Gastroesophageal sphincter (tissue), 4 donors: ENCODE data around the gene CFAP92. TPM values are rescaled to one million over a fixed set of nuclear protein-coding genes. Genes with fewer than 3 reads are reported as not detected.

ENCODE experiments used
- ATAC-seq: fragments of 150-250 bp; one replicate; pipeline ENCODE4 v1.9.1; 2016; ENCODE audit warnings: mild to moderate bottlenecking, moderate library complexity
- H3K27ac ChIP-seq, 4 donors: fragments of 200-600 bp; sonication (generic) in 3 of 4; 1 replicate in 3 of 4; 2 replicates in 1 of 4; pipeline ENCODE4 v1.5.1; 2016 to 2019
- H3K27me3 ChIP-seq: fragments of 200-600 bp; sonication (generic); one replicate; pipeline ENCODE4 v1.5.1; 2019
- H3K36me3 ChIP-seq, 2 donors: fragments of 200-600 bp; sonication (generic); one replicate each; pipeline ENCODE4 v1.5.1; 2019; ENCODE audit warnings: control low read depth in 1 of 2
- H3K4me1 ChIP-seq, 3 donors: fragments of 200-600 bp; sonication (generic); 1 replicate in 2 of 3; 2 replicates in 1 of 3; pipeline ENCODE4 v1.5.1; 2016 to 2019; ENCODE audit warnings: control low read depth in 2 of 3
- H3K4me3 ChIP-seq, 2 donors: fragments of 200-600 bp; sonication (generic); one replicate each; pipeline ENCODE4 v1.5.1; 2019; ENCODE audit warnings: mild to moderate bottlenecking in 1 of 2, moderate library complexity in 1 of 2
- H3K9me3 ChIP-seq, 3 donors: fragments of 200-600 bp; sonication (generic); one replicate each; pipeline ENCODE4 v1.5.1; 2017 to 2019; ENCODE audit warnings: control low read depth in 2 of 3
- CTCF ChIP-seq, 4 experiments: fragments of 200-600 bp in 2 of 4; fragments of 450-650 bp in 2 of 4; sonication (generic) in 1 of 4; IDR thresholded peaks; one replicate each; pipeline ENCODE4 v1.5.1; 2017 to 2019; ENCODE audit warnings: antibody characterized with exemption in 4 of 4, mild to moderate bottlenecking in 2 of 4, moderate library complexity in 2 of 4
- EP300 ChIP-seq: sonication (generic); formaldehyde crosslinking; IDR thresholded peaks from one replicate; pipeline ENCODE4 v1.6.1; 2017; ENCODE audit warnings: antibody characterized with exemption, mild to moderate bottlenecking
- POLR2A ChIP-seq, 2 donors: fragments of 450-650 bp; IDR thresholded peaks; one replicate each; pipeline ENCODE4 v1.6.1; 2017; ENCODE audit warnings: antibody characterized with exemption in 2 of 2, mild to moderate bottlenecking in 2 of 2, moderate library complexity in 1 of 2
- POLR2AphosphoS5 ChIP-seq: sonication (generic); formaldehyde crosslinking; IDR thresholded peaks from one replicate; pipeline ENCODE4 v1.6.1; 2017; ENCODE audit warnings: antibody characterized with exemption
- WGBS, 2 donors: methylation state at CpG; one replicate each; pipeline ENCODE4 v1.1.5; 2018; ENCODE audit warnings: low coverage in 1 of 2; 5-methylcytosine and 5-hydroxymethylcytosine counted together
- total RNA-seq, 4 donors: library from RNA; depleted of rRNA; stranded (reverse); fragments of >200 nt; gene quantifications; one replicate each; pipeline ENCODE4 v1.1.0, GENCODE V29; 2016

Gene CFAP92
- total RNA-seq, 4 donors from 2014 or later: 0.96 to 3.3 (median 2.3) TPM

GRCh38 chr3:129001806-129002572, 8.1 kb upstream of the CFAP92 start:
- 18 to 29% methylated on average over 1 to 6 of the region's 81 CpGs for WGBS, 2 donors
- Histone ChIP-seq H3K36me3 (no peaks in the 10 kb centered on the region), H3K27me3 (peaks cover 69% of the 10 kb centered on the region), H3K4me3 (peak overlapping the region; percentile 41 to 64), H3K9me3 (no peaks in the 10 kb centered on the region), H3K4me1 (peaks cover 0 to 67% (median 28%) of the 10 kb centered on the region in 3 donors), H3K27ac (peak overlapping the region in 3 of 4 donors; percentile 78 to 83 (median 80))
- ATAC-seq: peak; percentile 0
- TF ChIP-seq POLR2A (IDR thresholded peaks at IDR 0.05) (no peak), EP300 (no peak), POLR2AphosphoS5 (no peak), CTCF (IDR thresholded peaks at IDR 0.05) (no peak)

- Histone ChIP-seq H3K36me3 (no peaks in the 10 kb centered on the region), H3K4me3 (peak within 1 kb of the TSS; percentile 41 to 64), H3K4me1 (peaks cover 0 to 61% (median 24%) of the 10 kb centered on the region in 3 donors), H3K9me3 (no peaks in the 10 kb centered on the region), H3K27me3 (peaks cover 62% of the 10 kb centered on the region), H3K27ac (peak within 1 kb of the TSS; percentile 16 to 83 (median 79))
- ATAC-seq: peak; percentile 81
- WGBS, 2 donors: 0% methylated on average over 3 to 4 of the region's 74 CpGs
- TF ChIP-seq EP300 (no peak), POLR2AphosphoS5 (peak; percentile 51), POLR2A (IDR thresholded peaks at IDR 0.05) (peak; percentile 47 to 52), CTCF (IDR thresholded peaks at IDR 0.05) (no peak)
Measured at GRCh38 chr3:129001101-129001805, 7.4 kb upstream of the CFAP92 start, which contains the start of gene EFCC1. TSS of gene EFCC1 (plus strand) at chr3:129001304. CDS start at chr3:129001629, 325 bp downstream.

- peak; percentile 5 for ATAC-seq
- H3K4me1 ChIP-seq: peaks cover 0 to 55% (median 21%) of the 10 kb centered on the region in 3 donors
Measured at GRCh38 chr3:129000742-129001100, 6.8 kb upstream of the CFAP92 start.

GRCh38 chr3:128999102-128999501, 5.2 kb upstream of the CFAP92 start:
- H3K27ac ChIP-seq: no peak overlapping the region
- no peaks in the 10 kb centered on the region for H3K9me3 ChIP-seq
- H3K27me3 ChIP-seq: peaks cover 40% of the 10 kb centered on the region
- H3K4me3 ChIP-seq: no peak overlapping the region
- H3K4me1 ChIP-seq: peaks cover 0 to 46% (median 18%) of the 10 kb centered on the region in 3 donors
- WGBS, 2 donors: 69 to 80% methylated on average over 2 to 5 of the region's 5 CpGs
- no peak for ATAC-seq
- H3K36me3 ChIP-seq: no peaks in the 10 kb centered on the region
- no peak for TF ChIP-seq EP300
- TF ChIP-seq POLR2A (IDR thresholded peaks at IDR 0.05): no peak
- TF ChIP-seq POLR2AphosphoS5: no peak
- no peak for TF ChIP-seq CTCF (IDR thresholded peaks at IDR 0.05)

More at GRCh38 chr3:129000742-129001100, 6.8 kb upstream of the CFAP92 start:
- TF ChIP-seq POLR2A (IDR thresholded peaks at IDR 0.05) (no peak), EP300 (no peak), CTCF (IDR thresholded peaks at IDR 0.05) (no peak), POLR2AphosphoS5 (no peak)
- H3K4me3 ChIP-seq: peak overlapping the region; percentile 41 to 64
- 20 to 60% methylated on average over 1 to 5 of the region's 15 CpGs for WGBS, 2 donors
- no peaks in the 10 kb centered on the region for H3K9me3 ChIP-seq
- no peaks in the 10 kb centered on the region for H3K36me3 ChIP-seq
- H3K27me3 ChIP-seq: peaks cover 57% of the 10 kb centered on the region
- peak overlapping the region in 3 of 4 donors; percentile 78 to 83 (median 80) for H3K27ac ChIP-seq
